ENCODE measurements around the gene DNAH5. TPM values are rescaled to one million over a fixed set of nuclear protein-coding genes. Genes with fewer than 3 reads are reported as not detected.
"Not testable (repeated sequence)": the region's sequence is repeated elsewhere in the genome, so short reads cannot be mapped to it uniquely, and the experiment has no call there.

Gene DNAH5, protein sequence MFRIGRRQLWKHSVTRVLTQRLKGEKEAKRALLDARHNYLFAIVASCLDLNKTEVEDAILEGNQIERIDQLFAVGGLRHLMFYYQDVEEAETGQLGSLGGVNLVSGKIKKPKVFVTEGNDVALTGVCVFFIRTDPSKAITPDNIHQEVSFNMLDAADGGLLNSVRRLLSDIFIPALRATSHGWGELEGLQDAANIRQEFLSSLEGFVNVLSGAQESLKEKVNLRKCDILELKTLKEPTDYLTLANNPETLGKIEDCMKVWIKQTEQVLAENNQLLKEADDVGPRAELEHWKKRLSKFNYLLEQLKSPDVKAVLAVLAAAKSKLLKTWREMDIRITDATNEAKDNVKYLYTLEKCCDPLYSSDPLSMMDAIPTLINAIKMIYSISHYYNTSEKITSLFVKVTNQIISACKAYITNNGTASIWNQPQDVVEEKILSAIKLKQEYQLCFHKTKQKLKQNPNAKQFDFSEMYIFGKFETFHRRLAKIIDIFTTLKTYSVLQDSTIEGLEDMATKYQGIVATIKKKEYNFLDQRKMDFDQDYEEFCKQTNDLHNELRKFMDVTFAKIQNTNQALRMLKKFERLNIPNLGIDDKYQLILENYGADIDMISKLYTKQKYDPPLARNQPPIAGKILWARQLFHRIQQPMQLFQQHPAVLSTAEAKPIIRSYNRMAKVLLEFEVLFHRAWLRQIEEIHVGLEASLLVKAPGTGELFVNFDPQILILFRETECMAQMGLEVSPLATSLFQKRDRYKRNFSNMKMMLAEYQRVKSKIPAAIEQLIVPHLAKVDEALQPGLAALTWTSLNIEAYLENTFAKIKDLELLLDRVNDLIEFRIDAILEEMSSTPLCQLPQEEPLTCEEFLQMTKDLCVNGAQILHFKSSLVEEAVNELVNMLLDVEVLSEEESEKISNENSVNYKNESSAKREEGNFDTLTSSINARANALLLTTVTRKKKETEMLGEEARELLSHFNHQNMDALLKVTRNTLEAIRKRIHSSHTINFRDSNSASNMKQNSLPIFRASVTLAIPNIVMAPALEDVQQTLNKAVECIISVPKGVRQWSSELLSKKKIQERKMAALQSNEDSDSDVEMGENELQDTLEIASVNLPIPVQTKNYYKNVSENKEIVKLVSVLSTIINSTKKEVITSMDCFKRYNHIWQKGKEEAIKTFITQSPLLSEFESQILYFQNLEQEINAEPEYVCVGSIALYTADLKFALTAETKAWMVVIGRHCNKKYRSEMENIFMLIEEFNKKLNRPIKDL (N-terminal part only)
- total RNA-seq: 0.13 TPM in 2 replicates

GRCh38 chr5:13944560-13945199 is at the start of gene DNAH5:
Gene DNAH5, minus strand, starts transcription at chr5:13944688. Its CDS starts 250 bp downstream, at chr5:13944438.
- no peak for DNase-seq (ENCODE audit: low read depth in 2 of 2)

- DNase-seq (ENCODE audit: low read depth in 2 of 2): no peak
Observed at GRCh38 chr5:13993926-13994325, 49.4 kb upstream of the DNAH5 start.

DNA sequence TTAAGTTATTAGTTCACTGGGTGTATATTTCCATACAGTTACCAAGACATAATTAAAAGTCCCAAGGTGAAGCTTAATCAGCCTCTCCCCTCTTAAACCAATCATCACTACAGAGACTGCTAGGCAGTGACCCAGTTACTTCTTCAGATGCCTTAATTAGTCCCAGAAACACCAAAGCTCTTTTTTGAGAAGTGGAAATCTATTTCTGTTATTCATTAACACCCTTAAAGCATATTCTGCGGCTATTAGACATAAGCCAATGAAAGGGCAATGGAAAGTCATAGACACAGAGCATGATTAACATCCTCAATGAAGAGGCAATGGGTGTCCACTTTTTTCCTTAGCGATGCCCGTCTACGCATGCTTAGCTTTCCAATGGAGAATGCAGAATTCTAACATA is 48.3 kb upstream of the DNAH5 start:
- DNase-seq (ENCODE audit: low read depth in 2 of 2): no peak

- no peak for DNase-seq (ENCODE audit: low read depth in 2 of 2)
Observed at GRCh38 chr5:13991365-13991764, 46.9 kb upstream of the DNAH5 start.

- DNase-seq (ENCODE audit: low read depth in 2 of 2): no peak
Observed at GRCh38 chr5:13990896-13991295, 46.4 kb upstream of the DNAH5 start.

- no peak for DNase-seq (ENCODE audit: low read depth in 2 of 2)
Observed at GRCh38 chr5:13989832-13990231, 45.3 kb upstream of the DNAH5 start.

GRCh38 chr5:13987843-13988464 is 43.5 kb upstream of the DNAH5 start:
- peak; percentile 48 to 71 for DNase-seq (ENCODE audit: low read depth in 2 of 2)

DNA sequence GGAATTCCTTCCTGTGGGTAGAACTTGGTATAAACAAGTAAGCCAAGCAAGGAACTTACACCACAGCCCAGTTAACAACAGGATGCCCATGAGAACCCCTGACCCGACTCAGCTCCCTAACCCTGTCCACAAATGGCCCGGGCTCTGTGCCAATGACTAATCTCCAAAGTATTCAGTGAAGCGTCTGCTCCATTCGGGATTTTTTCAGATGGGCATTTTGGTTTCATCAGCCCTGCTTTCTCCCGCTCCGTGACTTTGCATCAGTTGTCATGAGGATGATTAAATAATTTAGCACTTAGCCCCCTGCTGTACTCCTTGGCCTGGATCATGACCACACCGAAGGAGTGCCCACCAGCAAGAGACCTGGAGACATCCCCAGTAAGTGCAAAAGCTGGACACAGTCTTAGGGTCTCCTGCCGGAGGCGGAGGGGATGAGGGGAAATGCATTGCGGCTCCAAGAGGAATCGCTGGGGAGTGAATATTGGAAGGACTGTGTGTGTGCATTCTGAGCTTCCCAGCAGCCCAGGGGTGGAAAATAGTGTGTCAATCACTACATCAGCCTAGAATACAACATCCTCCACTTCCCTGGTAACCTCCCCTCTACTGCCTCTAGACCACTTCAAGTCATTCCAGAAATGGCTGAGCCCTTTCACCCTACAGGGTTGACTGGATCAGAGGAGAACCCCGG is 41.4 kb upstream of the DNAH5 start:
- DNase-seq (ENCODE audit: low read depth in 2 of 2): peak; percentile 79 to 94

GRCh38 chr5:13984888-13985287 is 40.4 kb upstream of the DNAH5 start:
- not testable (repeated sequence) for DNase-seq (ENCODE audit: low read depth in 2 of 2)

DNA sequence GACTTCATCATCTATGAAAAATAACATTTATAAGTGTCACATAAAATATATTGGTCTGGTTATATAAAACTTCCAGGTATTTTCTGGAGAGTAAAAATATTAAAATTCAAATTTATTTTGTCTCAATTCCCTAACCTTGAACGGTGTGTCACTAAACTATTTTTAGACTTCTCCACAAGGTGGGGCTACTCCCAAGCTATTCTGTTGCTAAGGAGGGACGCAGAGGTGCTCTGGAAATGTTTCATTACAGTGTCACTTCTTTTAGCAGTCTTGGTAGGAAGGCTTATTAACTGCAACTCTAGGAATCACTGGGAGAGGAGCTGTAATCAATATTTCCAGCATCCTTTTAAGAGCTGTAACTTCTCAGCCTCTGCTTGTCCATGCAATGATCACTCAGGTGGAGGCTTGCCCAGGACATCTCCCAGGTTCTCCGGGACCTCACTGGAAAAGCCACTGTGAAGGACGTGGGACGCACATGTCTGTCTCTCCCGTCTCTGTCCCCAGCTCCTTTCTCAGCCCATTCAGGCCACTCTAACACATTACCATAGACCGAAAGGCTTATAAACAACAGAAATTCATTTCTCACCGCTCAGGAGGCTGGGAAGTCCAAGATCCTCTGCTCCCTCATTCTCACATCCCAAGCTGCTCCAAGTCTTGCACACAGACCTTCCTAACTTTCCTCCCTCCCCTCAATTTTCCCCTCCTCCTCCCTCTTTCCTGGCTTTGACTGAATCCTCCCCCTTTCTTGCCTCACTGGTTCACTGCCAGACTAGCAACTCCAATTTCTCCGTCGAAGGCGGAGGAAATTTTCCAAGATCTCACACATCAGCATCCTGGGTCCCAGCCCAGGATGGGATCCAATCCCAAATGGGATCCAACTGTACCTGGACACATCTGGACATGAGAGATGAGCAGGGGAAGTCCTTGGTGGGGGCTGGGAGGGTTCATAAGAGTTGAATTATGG is 32.7 kb upstream of the DNAH5 start:
- peak; percentile 7 to 56 for DNase-seq (ENCODE audit: low read depth in 2 of 2)

DNA sequence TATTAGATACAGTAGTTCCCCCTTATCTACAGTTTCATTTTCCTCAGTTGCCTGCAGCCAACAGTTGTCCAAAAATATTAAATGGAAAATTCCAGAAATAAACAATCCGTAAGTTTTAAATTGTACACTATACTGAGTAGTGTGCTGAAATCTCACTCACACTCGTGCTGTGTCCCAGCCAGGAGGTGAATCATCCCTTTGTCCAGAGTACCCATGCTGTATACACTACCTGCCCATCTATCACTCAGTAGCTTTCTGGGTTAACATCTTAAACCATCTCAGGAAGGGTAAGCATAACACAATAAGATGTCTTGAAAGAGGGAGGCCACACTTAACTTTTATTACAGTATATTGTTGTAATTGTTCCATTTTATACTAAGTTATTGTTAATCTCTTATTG is 31.7 kb upstream of the DNAH5 start:
- DNase-seq (ENCODE audit: low read depth in 2 of 2): no peak

DNA sequence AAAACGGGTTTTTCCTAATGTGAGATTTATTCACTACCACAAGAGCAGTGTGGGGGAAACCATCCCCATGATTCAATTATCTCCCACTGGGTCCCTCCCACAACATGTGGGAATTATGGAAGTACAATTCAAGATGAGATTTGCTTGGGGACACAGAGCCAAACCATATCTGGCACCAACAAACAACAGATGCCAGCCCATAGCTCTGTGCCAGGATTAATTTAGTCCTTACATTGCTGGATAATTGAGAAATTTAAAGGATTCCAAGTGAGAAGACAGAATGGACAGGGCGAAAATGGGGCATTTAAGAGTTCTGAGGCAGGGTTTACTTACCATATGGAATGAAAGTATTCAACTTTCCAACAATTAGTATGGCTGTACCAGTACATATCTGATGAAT is 30.8 kb upstream of the DNAH5 start:
- no peak for DNase-seq (ENCODE audit: low read depth in 2 of 2)

DNA sequence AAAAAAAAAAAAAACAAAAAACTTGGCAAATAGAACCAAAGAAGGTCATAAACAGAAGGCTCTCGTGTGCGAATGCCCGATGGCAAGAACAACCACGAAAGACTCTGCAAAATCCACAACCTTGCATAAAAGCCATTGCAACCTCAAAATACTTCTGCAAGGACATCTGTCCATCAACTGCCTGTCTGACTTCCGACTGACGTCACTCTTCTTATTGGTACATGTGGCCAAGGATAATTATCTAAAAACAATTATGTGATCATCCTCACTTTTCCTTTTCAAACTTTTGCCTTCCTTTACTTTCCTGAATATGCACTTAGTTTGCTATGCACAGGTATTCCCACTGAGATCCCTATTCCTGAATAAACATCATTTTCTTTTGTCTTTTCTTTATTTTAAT is 29.2 kb upstream of the DNAH5 start:
- DNase-seq (ENCODE audit: low read depth in 2 of 2): no peak

GRCh38 chr5:13972029-13972428 is 27.5 kb upstream of the DNAH5 start:
- no peak for DNase-seq (ENCODE audit: low read depth in 2 of 2)

GRCh38 chr5:13957032-13957645 is 12.7 kb upstream of the DNAH5 start:
- DNase-seq (ENCODE audit: low read depth in 2 of 2): peak; percentile 36 to 64

DNA sequence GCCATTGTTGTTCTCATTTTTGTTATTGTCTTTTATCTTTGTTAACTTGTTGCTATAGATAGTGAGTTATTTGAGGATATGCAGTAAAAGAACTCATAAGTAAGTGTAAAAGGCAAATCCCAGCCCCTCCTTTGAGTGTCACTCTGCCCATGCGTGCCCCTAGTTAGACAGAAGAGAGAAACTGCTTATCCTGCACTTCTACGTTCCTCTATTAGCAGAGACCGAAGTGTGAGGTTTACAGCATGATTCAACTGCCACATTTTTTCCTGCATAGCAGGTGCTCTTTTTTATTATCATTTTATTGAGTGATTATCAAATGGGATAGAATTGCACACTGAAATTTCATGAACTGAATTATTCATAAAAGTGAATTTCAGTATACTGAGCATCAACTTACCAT is 12.0 kb upstream of the DNAH5 start:
- no peak for DNase-seq (ENCODE audit: low read depth in 2 of 2)

DNA sequence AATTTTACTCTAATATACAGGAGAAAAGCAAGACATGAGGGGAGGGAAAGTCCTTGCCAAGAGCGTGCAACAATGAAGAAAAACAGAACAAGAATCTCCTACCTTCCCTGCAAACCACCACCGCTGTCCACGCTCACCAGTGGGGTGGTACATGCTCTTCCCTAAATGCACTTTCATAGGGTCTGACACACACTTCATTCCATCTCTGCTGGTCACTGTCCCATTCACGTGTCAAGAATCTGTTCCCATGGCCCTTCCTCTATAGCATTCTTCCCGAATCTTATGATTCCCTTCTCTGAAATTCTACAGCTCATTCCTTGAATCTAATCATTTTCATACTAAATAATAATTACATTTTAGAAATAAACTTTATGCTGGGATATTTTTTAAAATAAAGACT is 11.4 kb upstream of the DNAH5 start:
- no peak for DNase-seq (ENCODE audit: low read depth in 2 of 2)

DNA sequence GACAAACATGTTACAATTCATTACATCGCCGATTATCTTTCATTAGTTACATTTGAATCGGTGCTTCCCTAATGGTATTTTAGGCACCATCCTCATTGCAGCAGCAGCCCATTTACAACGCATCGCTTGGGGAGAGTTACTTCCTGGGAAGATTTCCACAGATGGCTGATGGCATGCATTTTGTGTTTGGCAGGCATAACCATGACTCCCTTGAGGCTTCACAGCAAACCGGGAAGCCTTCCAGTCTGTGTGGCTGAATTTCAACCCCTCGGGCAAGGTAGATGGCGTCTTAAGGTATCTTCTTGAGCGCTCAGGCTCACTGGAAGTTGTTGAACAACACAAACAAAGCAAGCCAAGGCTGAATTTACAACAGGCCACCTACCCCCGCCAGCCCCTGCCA is 1.6 kb upstream of the DNAH5 start:
- no peak for DNase-seq (ENCODE audit: low read depth in 2 of 2)

- DNase-seq (ENCODE audit: low read depth in 2 of 2): no peak
Observed at GRCh38 chr5:13945271-13945670, 783 bp upstream of the DNAH5 start.

All from dermis microvascular lymphatic vessel endothelial cell (primary cell).